ENCODE measurements around the gene ZMIZ1. TPM values are rescaled to one million over a fixed set of nuclear protein-coding genes. Genes with fewer than 3 reads are reported as not detected.
A peak's percentile ranks its signal among the peaks of the same experiment; 100 is the strongest.

ZMIZ1 gene
- total and polyA plus RNA-seq, 2 donors (not counting 1 experiment from before 2014, with no cell fraction given): 6.3 to 30.6 TPM

DNA sequence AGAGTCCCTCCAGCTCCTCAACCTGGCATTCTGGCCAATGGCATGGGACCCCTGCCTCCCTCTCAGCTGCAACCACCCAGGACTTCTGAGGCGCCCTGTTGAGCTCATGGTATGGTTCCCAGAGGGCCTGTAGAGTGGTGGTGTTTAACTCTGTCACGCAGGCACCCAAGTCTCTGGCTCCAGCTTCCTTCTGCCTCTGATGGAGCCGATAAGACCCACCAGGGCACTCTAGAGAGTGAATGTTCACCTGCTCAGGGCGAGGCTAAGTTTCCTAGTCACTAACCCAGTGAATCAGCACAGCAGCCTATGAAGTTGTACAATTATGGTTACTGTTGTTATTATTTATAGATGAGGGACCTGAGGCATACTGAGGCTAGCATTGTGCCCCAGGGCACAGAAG, 120.4 kb downstream of the ZMIZ1 start:
- Histone ChIP-seq H4K20me1 (ENCODE audit: control insufficient read depth, extremely low read depth, insufficient read depth, low read length) (no peaks in the 10 kb centered on the region), H3K79me2 (ENCODE audit: control insufficient read depth, insufficient read depth, low read length) (peaks cover 30% of the 10 kb centered on the region), H3K27ac (ENCODE audit: insufficient read depth, low read length) (no peak overlapping the region), H3K9ac (ENCODE audit: insufficient read depth, low read length) (no peak overlapping the region), H3K36me3 (ENCODE audit: control insufficient read depth, insufficient read depth, low read length) (peaks cover 15% of the 10 kb centered on the region), H3K4me1 (ENCODE audit: control insufficient read depth, extremely low read depth, insufficient read depth, low read length) (peaks cover 50% of the 10 kb centered on the region), H3K4me3 (replicated peaks in 1 of 4; ENCODE audit: control extremely low read depth in 1 of 4, insufficient read depth in 1 of 4, low read depth in 3 of 4, low read length in 4 of 4) (no peak overlapping the region), H3K4me2 (ENCODE audit: extremely low read depth, insufficient read depth, low read length) (no peak overlapping the region), H2AFZ (ENCODE audit: low read length) (no peak overlapping the region), H3K9me3 (ENCODE audit: control insufficient read depth, insufficient read depth, low read depth, low read length) (no peaks in the 10 kb centered on the region), H3K27me3 (ENCODE audit: control insufficient read depth, insufficient read depth, low read length) (no peaks in the 10 kb centered on the region)
- no peak for DNase-seq (ENCODE audit: low read depth in 2 of 2)
- TF ChIP-seq, protein P1, sequence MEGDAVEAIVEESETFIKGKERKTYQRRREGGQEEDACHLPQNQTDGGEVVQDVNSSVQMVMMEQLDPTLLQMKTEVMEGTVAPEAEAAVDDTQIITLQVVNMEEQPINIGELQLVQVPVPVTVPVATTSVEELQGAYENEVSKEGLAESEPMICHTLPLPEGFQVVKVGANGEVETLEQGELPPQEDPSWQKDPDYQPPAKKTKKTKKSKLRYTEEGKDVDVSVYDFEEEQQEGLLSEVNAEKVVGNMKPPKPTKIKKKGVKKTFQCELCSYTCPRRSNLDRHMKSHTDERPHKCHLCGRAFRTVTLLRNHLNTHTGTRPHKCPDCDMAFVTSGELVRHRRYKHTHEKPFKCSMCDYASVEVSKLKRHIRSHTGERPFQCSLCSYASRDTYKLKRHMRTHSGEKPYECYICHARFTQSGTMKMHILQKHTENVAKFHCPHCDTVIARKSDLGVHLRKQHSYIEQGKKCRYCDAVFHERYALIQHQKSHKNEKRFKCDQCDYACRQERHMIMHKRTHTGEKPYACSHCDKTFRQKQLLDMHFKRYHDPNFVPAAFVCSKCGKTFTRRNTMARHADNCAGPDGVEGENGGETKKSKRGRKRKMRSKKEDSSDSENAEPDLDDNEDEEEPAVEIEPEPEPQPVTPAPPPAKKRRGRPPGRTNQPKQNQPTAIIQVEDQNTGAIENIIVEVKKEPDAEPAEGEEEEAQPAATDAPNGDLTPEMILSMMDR (conservative IDR thresholded peaks at IDR 0.05 in 1 of 2, IDR thresholded peaks at IDR 0.05 in 1 of 2; ENCODE audit: low read depth in 1 of 2, low read length in 2 of 2): no peak
- TF ChIP-seq EZH2 (IDR thresholded peaks at IDR 0.05; ENCODE audit: low read length, missing control alignments): no peak

DNA sequence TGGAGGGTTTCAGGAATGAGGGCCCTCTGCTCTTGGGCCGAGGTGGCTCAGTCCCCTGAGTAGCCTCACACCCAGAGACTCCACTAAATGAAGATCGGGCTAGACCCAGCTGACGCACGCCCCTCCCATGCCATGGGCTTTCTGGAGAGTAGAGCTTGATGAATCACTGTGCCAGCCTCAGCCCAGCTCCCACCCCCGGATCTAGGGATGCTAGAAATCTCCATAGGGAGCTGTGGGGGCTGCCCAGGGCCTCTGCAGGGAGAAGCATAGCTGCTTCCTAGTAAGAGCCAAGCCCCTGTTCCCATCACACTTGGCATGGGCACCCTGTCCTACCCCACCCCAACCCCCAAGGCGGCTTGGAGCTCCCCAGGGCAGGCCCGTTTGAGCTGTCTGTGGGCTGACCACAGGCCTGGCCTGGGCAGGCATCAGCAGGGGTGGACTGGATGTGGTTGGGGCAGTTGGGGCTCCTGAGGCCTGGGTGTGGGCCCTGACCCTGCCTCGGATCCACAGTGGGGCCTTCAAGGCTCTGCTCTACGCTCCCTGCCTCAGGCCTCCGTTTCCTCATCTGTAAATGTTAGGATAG, 121.2 kb downstream of the ZMIZ1 start:
- Histone ChIP-seq H3K4me1 (ENCODE audit: control insufficient read depth, extremely low read depth, insufficient read depth, low read length) (peaks cover 49% of the 10 kb centered on the region), H4K20me1 (ENCODE audit: control insufficient read depth, extremely low read depth, insufficient read depth, low read length) (no peaks in the 10 kb centered on the region), H3K36me3 (ENCODE audit: control insufficient read depth, insufficient read depth, low read length) (peaks cover 15% of the 10 kb centered on the region)

DNA sequence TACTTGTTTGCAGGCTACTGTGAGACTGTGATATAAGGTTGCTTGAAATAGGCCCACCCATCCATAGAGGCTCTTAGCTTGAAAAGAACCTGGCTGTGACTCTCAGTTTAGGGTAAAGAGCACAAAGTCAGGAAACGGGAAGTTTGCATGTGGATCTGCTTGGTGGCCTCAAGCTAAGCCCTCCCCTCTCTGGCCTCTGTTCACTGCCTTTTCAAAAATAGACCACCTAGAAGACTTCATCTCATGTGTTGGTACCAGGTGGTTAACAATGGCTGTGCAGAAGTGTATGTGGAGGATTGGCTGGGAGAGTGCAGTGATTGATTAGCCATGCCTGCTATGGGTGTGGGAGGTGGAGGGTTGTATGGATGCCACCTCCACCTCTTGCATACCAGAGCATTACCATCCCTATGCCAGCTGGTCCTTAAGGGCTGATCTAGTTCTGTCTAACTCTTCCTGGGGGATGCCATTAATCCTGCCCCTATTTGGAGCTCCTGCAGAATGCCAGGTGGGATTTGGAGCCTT, 122.0 kb downstream of the ZMIZ1 start:
- DNase-seq (ENCODE audit: low read depth in 2 of 2): no peak
- H3K9ac ChIP-seq (ENCODE audit: insufficient read depth, low read length): no peak overlapping the region
- H3K27ac ChIP-seq (ENCODE audit: insufficient read depth, low read length): no peak overlapping the region
- H3K36me3 ChIP-seq (ENCODE audit: control insufficient read depth, insufficient read depth, low read length): peaks cover 15% of the 10 kb centered on the region
- H4K20me1 ChIP-seq (ENCODE audit: control insufficient read depth, extremely low read depth, insufficient read depth, low read length): no peaks in the 10 kb centered on the region
- no peak for TF ChIP-seq EZH2 (IDR thresholded peaks at IDR 0.05; ENCODE audit: low read length, missing control alignments)
- TF ChIP-seq, protein P1 (conservative IDR thresholded peaks at IDR 0.05 in 1 of 2, IDR thresholded peaks at IDR 0.05 in 1 of 2; ENCODE audit: low read depth in 1 of 2, low read length in 2 of 2): no peak
- H3K79me2 ChIP-seq (ENCODE audit: control insufficient read depth, insufficient read depth, low read length): peaks cover 30% of the 10 kb centered on the region
- no peaks in the 10 kb centered on the region for H3K9me3 ChIP-seq (ENCODE audit: control insufficient read depth, insufficient read depth, low read depth, low read length)
- no peak overlapping the region for H3K4me3 ChIP-seq (replicated peaks in 1 of 4; ENCODE audit: control extremely low read depth in 1 of 4, insufficient read depth in 1 of 4, low read depth in 3 of 4, low read length in 4 of 4)
- no peaks in the 10 kb centered on the region for H3K27me3 ChIP-seq (ENCODE audit: control insufficient read depth, insufficient read depth, low read length)
- peaks cover 43% of the 10 kb centered on the region for H3K4me1 ChIP-seq (ENCODE audit: control insufficient read depth, extremely low read depth, insufficient read depth, low read length)
- H3K4me2 ChIP-seq (ENCODE audit: extremely low read depth, insufficient read depth, low read length): no peak overlapping the region
- no peak overlapping the region for H2AFZ ChIP-seq (ENCODE audit: low read length)

More for the DNA sequence above, 121.2 kb downstream of the ZMIZ1 start:
- Histone ChIP-seq H3K4me2 (ENCODE audit: extremely low read depth, insufficient read depth, low read length) (no peak overlapping the region), H3K27me3 (ENCODE audit: control insufficient read depth, insufficient read depth, low read length) (no peaks in the 10 kb centered on the region), H3K4me3 (replicated peaks in 1 of 4; ENCODE audit: control extremely low read depth in 1 of 4, insufficient read depth in 1 of 4, low read depth in 3 of 4, low read length in 4 of 4) (no peak overlapping the region), H3K27ac (ENCODE audit: insufficient read depth, low read length) (no peak overlapping the region), H2AFZ (ENCODE audit: low read length) (no peak overlapping the region), H3K9ac (ENCODE audit: insufficient read depth, low read length) (no peak overlapping the region), H3K9me3 (ENCODE audit: control insufficient read depth, insufficient read depth, low read depth, low read length) (no peaks in the 10 kb centered on the region), H3K79me2 (ENCODE audit: control insufficient read depth, insufficient read depth, low read length) (peaks cover 29% of the 10 kb centered on the region)
- TF ChIP-seq EZH2 (IDR thresholded peaks at IDR 0.05; ENCODE audit: low read length, missing control alignments): no peak
- TF ChIP-seq, protein P1 (conservative IDR thresholded peaks at IDR 0.05 in 1 of 2, IDR thresholded peaks at IDR 0.05 in 1 of 2; ENCODE audit: low read depth in 1 of 2, low read length in 2 of 2): no peak
- peak in 1 of 2 donors; percentile 64 for DNase-seq (ENCODE audit: low read depth in 2 of 2)

Measured in fibroblast of lung (primary cell).